CD14-positive monocyte (primary cell): ENCODE data around the gene ZNF594. TPM values are rescaled to one million over a fixed set of nuclear protein-coding genes. Genes with fewer than 3 reads are reported as not detected.
A peak's percentile ranks its signal among the peaks of the same experiment; 100 is the strongest.
"Not testable (repeated sequence)": the region's sequence is repeated elsewhere in the genome, so short reads cannot be mapped to it uniquely, and the experiment has no call there.

Source experiments
- DNase-seq, 3 donors: peaks; one replicate each; pipeline ENCODE4 v3.0.0-alpha.2; 2011 to 2022
- H2AFZ ChIP-seq: 2 replicates; pipeline ENCODE4 v1.6.0; 2012; ENCODE audit warnings: mild to moderate bottlenecking, low read depth, low read length, inconsistent platforms; ENCODE audit not compliant: insufficient read depth, poor library complexity, severe bottlenecking
- H3K27ac ChIP-seq, 2 donors: 1 replicate in 1 of 2; 2 replicates in 1 of 2; pipeline ENCODE4 v1.5.1; 2012 to 2013; ENCODE audit warnings: low read length in 2 of 2, control low read depth in 1 of 2, inconsistent platforms in 1 of 2, low read depth in 1 of 2, mild to moderate bottlenecking in 1 of 2
- H3K27me3 ChIP-seq, 2 donors: one replicate each; pipeline versions ENCODE4 v1.6.0 to v1.6.1; 2011 to 2013; ENCODE audit warnings: low read length in 2 of 2; ENCODE audit not compliant: control insufficient read depth in 2 of 2, insufficient read depth in 2 of 2
- H3K36me3 ChIP-seq, 2 donors: replicated peaks in 1 of 2; 1 replicate in 1 of 2; 2 replicates in 1 of 2; pipeline versions ENCODE4 v1.5.1 to v1.6.1; 2012 to 2013; ENCODE audit warnings: low read length in 2 of 2, control low read depth in 1 of 2, inconsistent platforms in 1 of 2, mild to moderate bottlenecking in 1 of 2; ENCODE audit not compliant: insufficient read depth in 2 of 2, control insufficient read depth in 1 of 2
- H3K4me1 ChIP-seq, 2 donors: 1 replicate in 1 of 2; 2 replicates in 1 of 2; pipeline versions ENCODE4 v1.5.1 to v1.6.1; 2012 to 2013; ENCODE audit warnings: low read length in 2 of 2, control low read depth in 1 of 2, inconsistent platforms in 1 of 2, mild to moderate bottlenecking in 1 of 2, moderate library complexity in 1 of 2; ENCODE audit not compliant: insufficient read depth in 2 of 2, control insufficient read depth in 1 of 2
- H3K4me2 ChIP-seq: replicated peaks from 2 replicates; pipeline ENCODE3; 2012; ENCODE audit warnings: low read length, moderate library complexity, mild to moderate bottlenecking; ENCODE audit not compliant: poor library complexity, severe bottlenecking; ENCODE audit errors: extremely low read depth
- H3K4me3 ChIP-seq, 3 experiments: fragments of 200-600 bp in 1 of 3; sonication (generic) in 1 of 3; replicated peaks in 1 of 3; 1 replicate in 2 of 3; 2 replicates in 1 of 3; pipeline ENCODE4 v1.5.1; 2011 to 2013; ENCODE audit warnings: low read length in 3 of 3, mild to moderate bottlenecking in 3 of 3, control low read depth in 2 of 3, low read depth in 2 of 3, inconsistent platforms in 1 of 3, moderate library complexity in 1 of 3
- H3K79me2 ChIP-seq: 2 replicates; pipeline ENCODE4 v1.6.0; 2012; ENCODE audit warnings: mild to moderate bottlenecking, control low read depth, inconsistent platforms, low read length, moderate library complexity; ENCODE audit not compliant: insufficient read depth
- H3K9ac ChIP-seq: 2 replicates; pipeline ENCODE4 v1.6.0; 2017; ENCODE audit warnings: low read length, mild to moderate bottlenecking; ENCODE audit not compliant: insufficient read depth, poor library complexity, severe bottlenecking
- H3K9me3 ChIP-seq, 2 donors: replicated peaks in 1 of 2; 1 replicate in 1 of 2; 2 replicates in 1 of 2; pipeline versions ENCODE4 v1.5.1 to v1.6.1; 2012 to 2013; ENCODE audit warnings: low read length in 2 of 2, control low read depth in 1 of 2; ENCODE audit not compliant: control insufficient read depth in 1 of 2, insufficient read depth in 1 of 2
- H4K20me1 ChIP-seq: 2 replicates; pipeline ENCODE4 v1.6.0; 2012; ENCODE audit warnings: mild to moderate bottlenecking, low read length, control low read depth, moderate library complexity; ENCODE audit not compliant: insufficient read depth
- H3K27ac Mint-ChIP-seq, 7 donors: one replicate each; pipeline ENCODE4 v1.8.0; 2020; ENCODE audit warnings: mild to moderate bottlenecking in 7 of 7, mixed read lengths in 7 of 7, moderate library complexity in 6 of 7, inconsistent platforms in 2 of 7
- H3K27me3 Mint-ChIP-seq, 3 donors: one replicate each; pipeline ENCODE4 v1.8.0; 2021 to 2022; ENCODE audit warnings: low read depth in 3 of 3, mild to moderate bottlenecking in 3 of 3, mixed read lengths in 3 of 3, moderate library complexity in 3 of 3, inconsistent platforms in 1 of 3
- H3K36me3 Mint-ChIP-seq, 2 donors: one replicate each; pipeline ENCODE4 v1.8.0; 2020; ENCODE audit warnings: mixed read lengths in 2 of 2, inconsistent platforms in 1 of 2, mild to moderate bottlenecking in 1 of 2
- H3K4me1 Mint-ChIP-seq: one replicate; pipeline ENCODE4 v1.8.0; 2020; ENCODE audit warnings: mild to moderate bottlenecking, mixed read lengths
- H3K4me3 Mint-ChIP-seq, 2 donors: one replicate each; pipeline ENCODE4 v1.8.0; 2020; ENCODE audit warnings: mild to moderate bottlenecking in 2 of 2, mixed read lengths in 2 of 2, moderate library complexity in 1 of 2
- H3K9me3 Mint-ChIP-seq, 7 donors: one replicate each; pipeline ENCODE4 v1.8.0; 2020 to 2022; ENCODE audit warnings: mixed read lengths in 7 of 7, mild to moderate bottlenecking in 6 of 7, moderate library complexity in 6 of 7, inconsistent platforms in 2 of 7
- WGBS: methylation state at CpG from one replicate; pipeline ENCODE4 v1.1.5; 2013; ENCODE audit warnings: missing lambda C conversion rate; ENCODE audit not compliant: insufficient coverage; 5-methylcytosine and 5-hydroxymethylcytosine counted together
- intact Hi-C, 2 donors: fragments of 100-400 bp; cut with micrococcal nuclease; formaldehyde crosslinking; loops; one replicate each; pipeline versions ENCODE4 v1.15.0 to v1.15.1; 2023
- polyA plus RNA-seq, 3 donors: library from polyadenylated mRNA; depleted of rRNA in 1 of 3; unstranded in 2 of 3; stranded (reverse) in 1 of 3; fragments of 300-500 nt in 2 of 3; fragments of >200 nt in 1 of 3; fragmentation: Illumina TruSeq in 2 of 3; gene quantifications; 1 replicate in 2 of 3; 2 replicates in 1 of 3; pipeline ENCODE4 v1.2.3, GENCODE V29; 2012 to 2021
- TF ChIP-seq, protein P1 (sequence below): fragments of 200-600 bp; IDR thresholded peaks from one replicate; pipeline ENCODE4 v1.8.0; 2022; ENCODE audit warnings: antibody characterized with exemption, mild to moderate bottlenecking

Gene ZNF594
- polyA plus RNA-seq, 3 donors, result 0.34 to 1.0 TPM; not detected in 1

DNA sequence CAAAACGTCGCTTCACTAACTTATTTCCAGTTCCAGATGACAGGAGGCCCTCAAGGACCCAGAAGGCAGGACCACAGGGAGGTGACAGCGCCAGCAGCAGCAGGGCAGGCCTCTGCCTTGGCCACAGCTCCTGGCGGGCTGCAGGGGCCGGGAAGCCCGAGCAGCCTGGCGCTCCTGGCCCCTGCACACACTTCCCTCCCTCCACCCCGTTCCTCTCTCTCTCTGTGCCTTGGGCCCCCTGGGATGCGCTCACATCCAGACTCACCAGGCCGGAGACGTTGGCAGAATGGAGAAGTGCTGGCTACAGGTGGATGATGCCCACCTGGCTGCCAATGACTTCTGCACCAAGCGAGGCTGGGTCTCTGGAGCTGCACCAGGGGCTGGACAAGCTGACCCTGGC, 12.7 kb downstream of the ZNF594 start:
- Histone ChIP-seq H4K20me1 (no peaks in the 10 kb centered on the region), H3K79me2 (no peaks in the 10 kb centered on the region), H3K9me3 (peaks cover 65 to 88% of the 10 kb centered on the region in 2 donors), H3K36me3 (peaks cover 0 to 7% of the 10 kb centered on the region in 2 donors), H3K4me3 (no peak overlapping the region), H3K9ac (no peak overlapping the region), H3K27ac (no peak overlapping the region), H2AFZ (no peak overlapping the region), H3K27me3 (no peaks in the 10 kb centered on the region), H3K4me1 (no peaks in the 10 kb centered on the region), H3K4me2 (no peak overlapping the region)
- Mint-ChIP-seq H3K9me3 (peaks cover 49 to 91% (median 79%) of the 10 kb centered on the region in 7 donors), H3K27ac (no peak overlapping the region), H3K4me1 (no peaks in the 10 kb centered on the region), H3K4me3 (no peak overlapping the region), H3K36me3 (peaks cover 7 to 20% of the 10 kb centered on the region in 2 donors), H3K27me3 (no peaks in the 10 kb centered on the region)
- TF ChIP-seq, protein P1, sequence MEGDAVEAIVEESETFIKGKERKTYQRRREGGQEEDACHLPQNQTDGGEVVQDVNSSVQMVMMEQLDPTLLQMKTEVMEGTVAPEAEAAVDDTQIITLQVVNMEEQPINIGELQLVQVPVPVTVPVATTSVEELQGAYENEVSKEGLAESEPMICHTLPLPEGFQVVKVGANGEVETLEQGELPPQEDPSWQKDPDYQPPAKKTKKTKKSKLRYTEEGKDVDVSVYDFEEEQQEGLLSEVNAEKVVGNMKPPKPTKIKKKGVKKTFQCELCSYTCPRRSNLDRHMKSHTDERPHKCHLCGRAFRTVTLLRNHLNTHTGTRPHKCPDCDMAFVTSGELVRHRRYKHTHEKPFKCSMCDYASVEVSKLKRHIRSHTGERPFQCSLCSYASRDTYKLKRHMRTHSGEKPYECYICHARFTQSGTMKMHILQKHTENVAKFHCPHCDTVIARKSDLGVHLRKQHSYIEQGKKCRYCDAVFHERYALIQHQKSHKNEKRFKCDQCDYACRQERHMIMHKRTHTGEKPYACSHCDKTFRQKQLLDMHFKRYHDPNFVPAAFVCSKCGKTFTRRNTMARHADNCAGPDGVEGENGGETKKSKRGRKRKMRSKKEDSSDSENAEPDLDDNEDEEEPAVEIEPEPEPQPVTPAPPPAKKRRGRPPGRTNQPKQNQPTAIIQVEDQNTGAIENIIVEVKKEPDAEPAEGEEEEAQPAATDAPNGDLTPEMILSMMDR, result no peak
- 97% methylated on average over 12 of the region's 12 CpGs for WGBS
- intact Hi-C loops, result no loop called here
- DNase-seq, result no peak

DNA sequence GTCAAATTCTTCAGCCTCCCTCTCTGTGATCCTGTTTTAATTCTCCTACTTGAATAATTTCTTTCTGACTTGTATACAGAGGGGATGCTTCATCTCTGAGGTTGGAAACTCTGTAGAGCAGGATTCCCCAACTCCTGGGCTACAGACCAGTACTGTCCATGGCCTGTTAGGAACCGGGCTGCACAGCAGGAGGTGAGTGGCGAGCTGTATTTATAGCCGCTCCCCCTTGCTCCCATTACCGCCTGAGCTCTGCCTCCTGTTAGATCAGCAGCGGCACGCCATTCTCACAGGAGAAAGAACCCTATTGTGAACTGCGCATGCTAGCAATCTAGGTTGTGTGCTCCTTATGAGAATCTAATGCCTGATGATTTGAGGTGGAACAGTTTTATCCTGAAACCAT, 16.6 kb downstream of the ZNF594 start:
- H3K4me3 ChIP-seq, H2AFZ ChIP-seq, H3K27me3 Mint-ChIP-seq, H3K4me1 Mint-ChIP-seq, H3K4me3 Mint-ChIP-seq, H3K27me3 ChIP-seq, H3K4me2 ChIP-seq, H3K4me1 ChIP-seq, H3K36me3 ChIP-seq, H4K20me1 ChIP-seq, H3K9ac ChIP-seq, H3K79me2 ChIP-seq, H3K27ac ChIP-seq, H3K27ac Mint-ChIP-seq, DNase-seq, intact Hi-C loops: not testable (repeated sequence)
- H3K9me3 ChIP-seq, result peaks cover 34 to 49% of the 10 kb centered on the region in 2 donors
- peaks cover 21 to 67% (median 47%) of the 10 kb centered on the region in 7 donors for H3K9me3 Mint-ChIP-seq
- peaks cover 6 to 16% of the 10 kb centered on the region in 2 donors for H3K36me3 Mint-ChIP-seq
- 100% methylated on average over 1 of the region's 7 CpGs for WGBS

DNA sequence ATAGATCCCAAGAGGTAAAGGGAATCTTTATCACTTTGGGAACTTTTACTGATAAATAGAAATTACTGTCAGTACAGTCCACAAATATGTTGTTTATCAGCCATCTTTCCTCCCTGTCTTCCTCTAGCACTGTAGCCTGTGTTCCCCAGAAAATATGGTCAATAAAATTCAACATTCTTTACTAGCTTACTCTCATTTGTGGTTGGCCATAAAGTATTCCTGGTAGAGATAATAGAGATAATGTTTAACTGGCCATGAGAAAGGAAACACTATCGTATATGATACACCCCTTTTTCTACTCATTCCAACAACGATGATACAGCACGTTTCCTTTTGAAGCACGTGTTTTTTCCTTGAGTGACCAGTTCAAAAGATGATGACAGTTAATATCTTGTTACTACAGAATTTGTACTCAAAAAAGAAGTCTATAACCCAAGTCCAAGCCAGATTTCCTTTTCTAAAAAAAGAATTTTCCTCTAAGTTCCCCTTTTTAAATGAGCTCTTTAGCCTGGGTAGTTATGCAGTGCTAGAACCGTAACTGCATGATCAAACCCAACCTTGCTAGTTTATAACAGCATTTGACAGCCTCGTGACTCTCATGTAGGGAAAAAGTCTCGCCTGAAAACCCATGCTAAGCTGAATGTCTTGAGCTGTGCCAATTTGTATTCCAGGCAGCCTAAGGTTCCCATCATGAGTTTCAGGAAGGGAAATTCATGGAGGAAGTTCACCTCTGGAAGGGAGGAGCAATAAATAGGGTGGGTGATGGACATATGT, 25.7 kb downstream of the ZNF594 start:
- H3K4me2 ChIP-seq, intact Hi-C loops, H3K27me3 Mint-ChIP-seq, H3K9ac ChIP-seq, H3K36me3 ChIP-seq, H3K79me2 ChIP-seq, H2AFZ ChIP-seq, H4K20me1 ChIP-seq, H3K27me3 ChIP-seq, H3K9me3 ChIP-seq, H3K9me3 Mint-ChIP-seq, H3K36me3 Mint-ChIP-seq: not testable (repeated sequence)
- WGBS, result 0% methylated on average over 2 of the region's 7 CpGs
- H3K4me3 Mint-ChIP-seq, result peak overlapping the region; percentile 37 to 71
- peak overlapping the region in 1 of 3 experiments; percentile 43 for H3K4me3 ChIP-seq
- peaks cover 37 to 49% of the 10 kb centered on the region in 2 donors for H3K4me1 ChIP-seq
- peak overlapping the region; percentile 79 to 89 (median 86) for H3K27ac Mint-ChIP-seq
- DNase-seq, result peak; percentile 4 to 17 (median 15)
- peak overlapping the region in 1 of 2 donors; percentile 54 for H3K27ac ChIP-seq
- peaks cover 48% of the 10 kb centered on the region for H3K4me1 Mint-ChIP-seq
